SW480 (cell line): Measurements from ENCODE around the gene MICU1.
"Not testable (repeated sequence)": the region's sequence is repeated elsewhere in the genome, so short reads cannot be mapped to it uniquely, and the experiment has no call there.

Source experiments
- DNase-seq: peaks from one replicate; pipeline ENCODE4 v3.0.0-alpha.2; 2016; ENCODE audit warnings: low spot score

Gene MICU1

GRCh38 chr10:72557362-72557761 lies 68.5 kb downstream of the MICU1 start:
- DNase-seq = no peak

DNA sequence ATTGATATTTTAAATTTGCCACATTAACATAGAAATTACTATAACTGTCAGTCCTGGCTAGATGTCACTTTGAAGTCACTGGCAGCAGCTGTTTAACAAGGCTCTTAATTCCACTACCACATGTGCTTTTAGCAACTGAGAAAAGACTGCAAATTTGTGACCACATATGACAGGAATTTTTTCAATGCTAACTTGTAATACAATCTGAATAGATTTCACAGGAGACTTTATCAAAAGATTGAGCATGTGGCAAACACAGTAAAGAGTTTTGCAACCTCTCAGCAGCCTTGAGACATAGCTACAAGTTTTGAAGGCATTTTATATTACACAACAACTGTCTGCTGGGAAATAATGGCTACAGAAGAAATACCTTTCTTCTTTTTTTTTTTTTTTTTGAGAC lies 73.0 kb downstream of the MICU1 start:
- DNase-seq = no peak

GRCh38 chr10:72550239-72550638 lies 75.6 kb downstream of the MICU1 start:
- no peak for DNase-seq

GRCh38 chr10:72545546-72545945 lies 80.3 kb downstream of the MICU1 start:
- DNase-seq = no peak

- not testable (repeated sequence) for DNase-seq
These were observed 82.0 kb downstream of the MICU1 start for GRCh38 chr10:72543855-72544254.

GRCh38 chr10:72542396-72542815 lies 83.5 kb downstream of the MICU1 start:
- DNase-seq = no peak

DNA sequence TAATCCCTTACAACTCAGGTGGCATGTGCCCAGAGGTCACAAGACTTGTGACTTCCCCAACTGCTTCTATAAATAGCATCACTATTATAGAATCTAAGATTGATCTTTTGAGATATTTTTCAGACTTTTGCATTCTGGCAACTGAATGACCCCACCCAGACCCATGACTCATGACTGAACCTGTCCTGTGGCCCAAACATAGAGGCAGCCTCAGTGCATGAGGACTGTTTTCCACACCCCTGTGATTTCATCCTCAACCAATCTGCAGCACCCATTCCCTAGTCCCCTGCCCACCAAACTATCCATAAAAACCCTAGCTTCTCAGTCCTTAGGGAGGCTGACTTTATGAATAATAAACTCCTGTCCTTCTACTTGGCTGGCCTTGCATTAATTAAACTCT lies 84.5 kb downstream of the MICU1 start:
- no peak for DNase-seq

DNA sequence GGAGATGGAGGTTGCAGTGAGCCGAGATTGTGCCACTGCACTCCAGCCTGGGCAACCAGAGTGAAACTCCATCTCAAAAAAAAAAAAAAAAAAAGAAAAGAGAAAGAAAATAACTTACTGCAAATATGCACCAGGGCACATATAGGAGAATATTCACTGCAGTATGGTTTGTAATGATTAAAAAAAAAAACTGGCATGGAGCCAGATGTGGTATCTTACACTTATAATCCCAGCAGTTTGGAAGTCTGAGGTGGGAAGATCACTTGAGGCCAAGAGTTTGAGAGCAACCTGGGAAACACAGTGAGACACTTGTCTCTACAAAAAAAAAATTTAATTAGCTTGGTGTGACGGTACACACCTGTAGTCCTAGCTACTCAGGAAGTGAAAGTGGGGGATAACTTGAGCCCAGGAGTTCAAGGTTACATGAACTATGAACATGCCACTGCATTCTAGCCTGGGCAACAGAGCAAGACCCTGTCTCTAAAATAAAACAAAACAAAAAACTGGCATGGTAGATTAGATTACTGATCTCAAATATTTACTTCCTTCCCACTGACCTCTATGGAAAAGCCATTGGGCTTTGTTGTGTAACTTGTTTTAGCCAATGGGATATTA lies 85.6 kb downstream of the MICU1 start:
- DNase-seq = no peak

DNA sequence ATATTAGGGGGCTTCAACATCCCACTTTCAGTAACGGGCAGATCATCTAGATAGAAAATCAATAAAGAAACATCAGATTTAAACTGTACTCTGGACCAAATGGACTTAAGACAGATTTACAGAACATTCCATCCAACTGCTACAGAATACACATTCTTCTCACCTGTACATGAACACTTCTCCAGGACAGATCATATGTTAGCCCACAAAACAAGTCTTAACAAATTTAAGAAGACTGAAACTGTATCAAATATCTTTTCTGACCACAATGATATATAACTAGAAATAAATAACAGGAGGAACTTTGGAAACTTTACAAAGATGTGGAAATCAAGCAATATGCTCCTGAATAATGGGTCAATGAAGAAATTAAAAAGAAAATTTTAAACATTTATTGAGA lies 86.7 kb downstream of the MICU1 start:
- no peak for DNase-seq

DNA sequence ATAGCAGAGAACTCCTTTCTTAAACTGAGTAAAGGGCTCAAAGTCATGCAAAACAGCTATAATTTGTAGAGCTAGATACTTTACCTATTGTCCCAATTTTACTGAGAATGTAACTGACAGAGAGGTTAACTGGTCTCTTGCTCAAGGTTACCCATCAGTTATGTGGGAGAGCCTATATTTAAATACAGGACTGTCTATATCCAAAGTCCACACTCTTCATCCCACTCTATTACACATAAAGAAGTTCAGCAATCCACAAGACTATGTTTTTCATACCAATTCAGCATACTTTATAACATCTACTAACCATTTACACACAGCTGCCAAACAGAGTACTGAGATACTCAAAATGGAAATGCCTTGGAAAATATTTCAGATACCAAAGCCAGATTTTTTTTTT lies 100.2 kb downstream of the MICU1 start:
- no peak for DNase-seq

DNA sequence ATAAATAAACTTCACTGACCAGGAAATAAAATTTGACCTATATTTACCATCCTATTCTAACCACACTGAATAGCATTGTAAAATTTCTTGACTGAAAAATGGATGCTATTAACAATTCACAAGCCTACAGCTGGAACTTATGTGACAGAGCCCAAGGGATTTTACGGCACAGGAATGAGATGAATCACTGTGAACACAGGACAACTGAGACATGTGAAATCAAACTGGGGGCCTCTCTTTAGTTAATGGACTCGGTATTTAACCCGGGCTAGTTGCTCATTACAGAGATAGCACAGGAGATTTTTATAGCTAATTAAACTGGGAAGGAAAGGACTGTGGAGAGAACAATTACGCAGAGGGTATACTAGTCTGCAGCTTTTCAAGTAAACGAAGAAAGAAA lies 100.6 kb downstream of the MICU1 start:
- DNase-seq = no peak

DNA sequence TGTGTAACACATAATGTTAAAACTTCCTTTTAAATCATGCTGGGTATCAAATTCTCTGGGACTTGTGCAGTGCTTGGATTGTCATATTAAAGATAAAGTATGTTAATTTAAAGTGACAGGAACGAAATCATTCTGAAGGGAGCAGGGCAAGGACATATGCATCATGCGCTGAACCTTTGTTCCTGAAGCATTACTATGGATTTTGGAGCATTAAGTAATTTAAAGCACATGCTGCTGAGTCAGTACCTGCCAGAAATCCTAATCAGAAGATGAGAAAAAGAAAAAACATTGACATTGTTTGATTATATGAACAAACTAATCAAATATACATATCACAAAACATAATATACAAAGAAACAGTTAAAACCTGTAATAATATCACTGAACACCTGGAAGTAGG lies 101.4 kb downstream of the MICU1 start:
- no peak for DNase-seq

GRCh38 chr10:72523932-72524396 lies 101.9 kb downstream of the MICU1 start:
- DNase-seq = no peak

- no peak for DNase-seq
These were observed 102.8 kb downstream of the MICU1 start for GRCh38 chr10:72523062-72523461.

- DNase-seq = no peak
These were observed 108.6 kb downstream of the MICU1 start for GRCh38 chr10:72517244-72517643.

GRCh38 chr10:72515455-72515854 lies 110.4 kb downstream of the MICU1 start:
- no peak for DNase-seq

GRCh38 chr10:72513910-72514309 lies 112.0 kb downstream of the MICU1 start:
- DNase-seq = no peak

- DNase-seq = no peak
These were observed 114.4 kb downstream of the MICU1 start for GRCh38 chr10:72511459-72511858.

GRCh38 chr10:72509941-72510340 lies 115.9 kb downstream of the MICU1 start:
- DNase-seq = no peak

- DNase-seq = no peak
These were observed 116.6 kb downstream of the MICU1 start for GRCh38 chr10:72509206-72509799.

DNA sequence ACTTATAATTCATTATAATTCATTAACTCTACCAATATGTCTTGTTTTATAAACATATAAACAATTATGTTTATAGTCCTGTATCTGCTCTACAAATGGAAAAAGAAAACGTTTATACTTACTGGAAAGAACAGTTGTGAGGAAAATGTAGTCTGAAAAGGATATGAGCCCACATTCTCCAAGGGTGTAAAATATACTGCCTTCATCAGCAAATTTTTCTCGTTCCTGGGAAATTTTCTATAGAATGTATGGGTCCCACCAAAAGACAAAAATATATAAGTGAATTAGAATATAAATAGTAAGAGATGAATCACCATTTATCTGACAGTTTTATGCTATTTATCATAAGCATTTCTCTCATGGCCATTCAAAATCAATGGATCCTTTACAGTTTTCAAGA lies 117.8 kb downstream of the MICU1 start:
- DNase-seq = no peak

GRCh38 chr10:72506474-72506873 lies 119.4 kb downstream of the MICU1 start:
- DNase-seq = no peak

DNA sequence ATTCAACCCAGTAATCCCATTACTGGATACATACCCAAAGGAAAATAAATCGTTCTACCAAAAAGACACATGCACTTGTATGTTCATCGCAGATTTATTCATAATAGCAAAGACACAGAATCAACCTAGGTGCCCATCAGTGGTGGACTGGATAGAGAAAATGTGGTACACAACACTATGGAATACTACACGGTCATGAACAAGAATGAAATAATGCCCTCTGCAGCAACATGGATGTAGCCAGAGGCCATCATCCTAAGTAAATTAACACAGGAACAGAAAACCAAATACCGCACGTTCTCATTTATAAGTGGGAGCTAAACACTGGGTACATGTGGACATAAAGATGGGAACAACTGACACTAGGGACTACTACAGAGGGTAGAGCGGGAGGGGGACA lies 120.4 kb downstream of the MICU1 start:
- no peak for DNase-seq
